Islet precursor cell (in vitro differentiated cells): ENCODE measurements around the gene SATL1.
"Not testable (repeated sequence)": the region's sequence is repeated elsewhere in the genome, so short reads cannot be mapped to it uniquely, and the experiment has no call there.

Experiments
- DNase-seq: peaks from one replicate; pipeline ENCODE4 v3.0.0-alpha.2; 2018

The SATL1 gene

GRCh38 chrX:85243761-85244449 lies at the start of gene SATL1, which contains the start of gene ZNF711:
Gene SATL1, minus strand, starts transcription at chrX:85243779. Its CDS starts 134,811 bp downstream, at chrX:85108968.
Gene ZNF711, plus strand, starts transcription at chrX:85243991. Its CDS starts 3,582 bp downstream, at chrX:85247573.
- peak; percentile 90 for DNase-seq

GRCh38 chrX:85288992-85289723 lies 45.6 kb upstream of the SATL1 start:
- DNase-seq = no peak

GRCh38 chrX:85285286-85285685 lies 41.7 kb upstream of the SATL1 start:
- DNase-seq = not testable (repeated sequence)

- DNase-seq = peak; percentile 56
These were observed 1.1 kb upstream of the SATL1 start for GRCh38 chrX:85244450-85245211.

- no peak for DNase-seq
These were observed 424 bp downstream of the SATL1 start for GRCh38 chrX:85243155-85243554.

- DNase-seq = no peak
These were observed 20.2 kb downstream of the SATL1 start for GRCh38 chrX:85223359-85223758.

GRCh38 chrX:85221361-85221760 lies 22.2 kb downstream of the SATL1 start:
- no peak for DNase-seq

- no peak for DNase-seq
These were observed 27.6 kb downstream of the SATL1 start for GRCh38 chrX:85215946-85216345.

GRCh38 chrX:85213792-85214530 lies 29.6 kb downstream of the SATL1 start:
- no peak for DNase-seq

- no peak for DNase-seq
These were observed 40.1 kb downstream of the SATL1 start for GRCh38 chrX:85203461-85203970.

GRCh38 chrX:85196319-85196718 lies 47.3 kb downstream of the SATL1 start:
- no peak for DNase-seq

- no peak for DNase-seq
These were observed 83.9 kb downstream of the SATL1 start for GRCh38 chrX:85159644-85160043.

GRCh38 chrX:85140964-85141363 lies 102.6 kb downstream of the SATL1 start:
- no peak for DNase-seq

- no peak for DNase-seq
These were observed 104.2 kb downstream of the SATL1 start for GRCh38 chrX:85139422-85139821.

GRCh38 chrX:85136409-85136808 lies 107.2 kb downstream of the SATL1 start:
- no peak for DNase-seq

- no peak for DNase-seq
These were observed 128.3 kb downstream of the SATL1 start for GRCh38 chrX:85115252-85115651.

- DNase-seq = no peak
These were observed 128.8 kb downstream of the SATL1 start for GRCh38 chrX:85114776-85115175.

- DNase-seq = no peak
These were observed 129.4 kb downstream of the SATL1 start for GRCh38 chrX:85114171-85114570.

GRCh38 chrX:85113746-85114145 lies 129.8 kb downstream of the SATL1 start:
- no peak for DNase-seq

GRCh38 chrX:85112293-85112692 lies 131.3 kb downstream of the SATL1 start:
- no peak for DNase-seq

GRCh38 chrX:85111347-85111746 lies 132.2 kb downstream of the SATL1 start:
- no peak for DNase-seq

- peak; percentile 51 for DNase-seq
These were observed 134.3 kb downstream of the SATL1 start for GRCh38 chrX:85109235-85109634.

- DNase-seq = no peak
These were observed 135.4 kb downstream of the SATL1 start for GRCh38 chrX:85108165-85108564.
